H9 (cell line): Measurements from ENCODE around the gene PPM1M. TPM values are rescaled to one million over a fixed set of nuclear protein-coding genes. Genes with fewer than 3 reads are reported as not detected.

Experiments
- DNase-seq: peaks from one replicate; pipeline ENCODE4 v3.0.0-alpha.2; 2017
- H2AFZ ChIP-seq: one replicate; pipeline ENCODE4 v1.6.1; 2013; ENCODE audit warnings: mild to moderate bottlenecking, low read length, control low read depth, moderate library complexity
- H2AK5ac ChIP-seq: 2 replicates; pipeline ENCODE4 v1.6.1; 2013; ENCODE audit warnings: low read length, control low read depth, mixed read lengths; ENCODE audit not compliant: insufficient read length
- H2BK120ac ChIP-seq: one replicate; pipeline ENCODE4 v1.6.1; 2013; ENCODE audit warnings: low read depth, mild to moderate bottlenecking, low read length, control low read depth, inconsistent platforms; ENCODE audit not compliant: poor library complexity, severe bottlenecking
- H2BK12ac ChIP-seq: 2 replicates; pipeline ENCODE4 v1.6.1; 2013; ENCODE audit warnings: low read length, control low read depth, mixed read lengths, low read depth; ENCODE audit not compliant: insufficient read length
- H2BK15ac ChIP-seq: 2 replicates; pipeline ENCODE4 v1.6.1; 2013; ENCODE audit warnings: low read depth, low read length, control low read depth
- H2BK20ac ChIP-seq: one replicate; pipeline ENCODE4 v1.6.1; 2013; ENCODE audit warnings: low read depth, mild to moderate bottlenecking, low read length, control low read depth, inconsistent platforms; ENCODE audit not compliant: poor library complexity, severe bottlenecking
- H2BK5ac ChIP-seq: 2 replicates; pipeline ENCODE4 v1.6.1; 2013; ENCODE audit warnings: low read length, control low read depth, mixed read lengths; ENCODE audit not compliant: insufficient read length
- H3K14ac ChIP-seq: 2 replicates; pipeline ENCODE4 v1.6.1; 2013; ENCODE audit warnings: low read length, control low read depth; ENCODE audit not compliant: insufficient read depth
- H3K18ac ChIP-seq: 2 replicates; pipeline ENCODE4 v1.6.1; 2013; ENCODE audit warnings: low read depth, mild to moderate bottlenecking, mixed read lengths, low read length, control low read depth; ENCODE audit not compliant: insufficient read length
- H3K23ac ChIP-seq: 2 replicates; pipeline ENCODE4 v1.6.1; 2013; ENCODE audit warnings: low read length, control low read depth, mixed read lengths, low read depth; ENCODE audit not compliant: insufficient read length
- H3K23me2 ChIP-seq: 2 replicates; pipeline ENCODE4 v1.6.1; 2013; ENCODE audit warnings: low read depth, mild to moderate bottlenecking, mixed read lengths, low read length, control low read depth; ENCODE audit not compliant: insufficient read length, poor library complexity, severe bottlenecking
- H3K27ac ChIP-seq: 2 replicates; pipeline ENCODE4 v1.5.1; 2013; ENCODE audit warnings: low read length, control low read depth, mixed read lengths, low read depth; ENCODE audit not compliant: insufficient read length
- H3K27me3 ChIP-seq: 2 replicates; pipeline ENCODE4 v1.6.1; 2013; ENCODE audit warnings: low read length, control low read depth, inconsistent platforms; ENCODE audit not compliant: insufficient read depth
- H3K4ac ChIP-seq: 2 replicates; pipeline ENCODE4 v1.6.1; 2013; ENCODE audit warnings: low read depth, mild to moderate bottlenecking, control low read depth, inconsistent platforms, low read length, moderate library complexity
- H3K4me1 ChIP-seq: 2 replicates; pipeline ENCODE4 v1.6.1; 2013; ENCODE audit warnings: low read length, control low read depth, inconsistent platforms; ENCODE audit not compliant: insufficient read depth
- H3K4me2 ChIP-seq: 2 replicates; pipeline ENCODE4 v1.6.1; 2013; ENCODE audit warnings: low read length, control low read depth, mixed read lengths; ENCODE audit not compliant: insufficient read length, insufficient read depth
- H3K56ac ChIP-seq: 2 replicates; pipeline ENCODE4 v1.6.1; 2013; ENCODE audit warnings: low read depth, mild to moderate bottlenecking, mixed read lengths, low read length, control low read depth; ENCODE audit not compliant: insufficient read length
- H3K79me1 ChIP-seq: 2 replicates; pipeline ENCODE4 v1.6.1; 2013; ENCODE audit warnings: low read depth, mild to moderate bottlenecking, moderate library complexity, low read length, control low read depth, inconsistent platforms; ENCODE audit not compliant: insufficient read depth, poor library complexity, severe bottlenecking
- H3K79me2 ChIP-seq: 2 replicates; pipeline ENCODE4 v1.6.1; 2013; ENCODE audit warnings: low read length, control low read depth, inconsistent platforms; ENCODE audit not compliant: insufficient read depth
- H3K9ac ChIP-seq: 2 replicates; pipeline ENCODE4 v1.6.1; 2013; ENCODE audit warnings: low read length, control low read depth, mixed read lengths; ENCODE audit not compliant: insufficient read length; ENCODE audit errors: extremely low read depth
- H3K9me3 ChIP-seq: one replicate; pipeline ENCODE4 v1.6.1; 2013; ENCODE audit warnings: low read depth, low read length, inconsistent platforms; ENCODE audit not compliant: control insufficient read depth
- H3T11ph ChIP-seq: one replicate; pipeline ENCODE4 v1.6.1; 2013; ENCODE audit warnings: mild to moderate bottlenecking, low read length, control low read depth, inconsistent platforms
- H4K20me1 ChIP-seq: one replicate; pipeline ENCODE4 v1.6.1; 2013; ENCODE audit not compliant: control insufficient read depth, insufficient read length, insufficient read depth
- H4K5ac ChIP-seq: 2 replicates; pipeline ENCODE4 v1.6.1; 2013; ENCODE audit warnings: low read depth, mild to moderate bottlenecking, mixed read lengths, low read length, control low read depth; ENCODE audit not compliant: insufficient read length
- H4K8ac ChIP-seq: replicated peaks from 2 replicates; pipeline ENCODE4 v1.6.1; 2013; ENCODE audit warnings: low read length, control low read depth, mixed read lengths, low read depth; ENCODE audit not compliant: insufficient read length
- H4K91ac ChIP-seq: 2 replicates; pipeline ENCODE4 v1.6.1; 2013; ENCODE audit warnings: low read depth, mild to moderate bottlenecking, moderate library complexity, mixed read lengths, low read length, control low read depth; ENCODE audit not compliant: insufficient read length
- H3K27ac Mint-ChIP-seq, 3 experiments: 2 replicates in 2 of 3; 3 replicates in 1 of 3; pipeline ENCODE4 v1.8.0; 2020 to 2021; ENCODE audit warnings: mixed read lengths in 3 of 3, mild to moderate bottlenecking in 1 of 3, moderate library complexity in 1 of 3
- H3K27me3 Mint-ChIP-seq: 2 replicates; pipeline ENCODE4 v1.8.0; 2021; ENCODE audit warnings: low read depth, mild to moderate bottlenecking, moderate library complexity, mixed read lengths
- H3K36me3 Mint-ChIP-seq, 3 experiments: 2 replicates in 2 of 3; 3 replicates in 1 of 3; pipeline ENCODE4 v1.8.0; 2020 to 2021; ENCODE audit warnings: low read depth in 3 of 3, mixed read lengths in 3 of 3; ENCODE audit not compliant: insufficient read depth in 1 of 3
- H3K4me1 Mint-ChIP-seq, 2 experiments: 2 replicates each; pipeline ENCODE4 v1.8.0; 2020; ENCODE audit warnings: mixed read lengths in 2 of 2
- H3K4me3 Mint-ChIP-seq, 2 experiments: 2 replicates in 1 of 2; 3 replicates in 1 of 2; pipeline ENCODE4 v1.8.0; 2020 to 2021; ENCODE audit warnings: mild to moderate bottlenecking in 2 of 2, mixed read lengths in 2 of 2, moderate library complexity in 1 of 2
- H3K9me3 Mint-ChIP-seq, 2 experiments: 2 replicates in 1 of 2; 3 replicates in 1 of 2; pipeline ENCODE4 v1.8.0; 2020; ENCODE audit warnings: mild to moderate bottlenecking in 2 of 2, mixed read lengths in 2 of 2, moderate library complexity in 1 of 2
- WGBS: extraction: QIAGEN DNeasy Blood & Tissue Kit; methylation state at CpG from one replicate; pipeline ENCODE4 v1.1.7; 2013; ENCODE audit warnings: missing lambda C conversion rate, low lambda C conversion rate, mixed read lengths; ENCODE audit not compliant: insufficient read length; ENCODE audit errors: extremely low coverage; 5-methylcytosine and 5-hydroxymethylcytosine counted together
- total RNA-seq: library from RNA; stranded (reverse); gene quantifications from 2 replicates; pipeline ENCODE4 v1.2.1, GENCODE V29; 2021
- TF ChIP-seq, protein P1 (sequence below): fragments of 200-600 bp; sonication (generic); conservative IDR thresholded peaks from 3 replicates; pipeline ENCODE4 v1.8.0; 2021; ENCODE audit warnings: antibody characterized with exemption, mild to moderate bottlenecking

Gene PPM1M
- total RNA-seq, 1 experiment from 2014 or later, result 7.4 TPM

GRCh38 chr3:52289747-52290595, 44.4 kb downstream of the PPM1M start:
- no peak overlapping the region for H2BK20ac ChIP-seq
- H4K20me1 ChIP-seq, result no peaks in the 10 kb centered on the region
- H2BK120ac ChIP-seq, result no peak overlapping the region
- no peak overlapping the region for H3K18ac ChIP-seq
- TF ChIP-seq, protein P1, sequence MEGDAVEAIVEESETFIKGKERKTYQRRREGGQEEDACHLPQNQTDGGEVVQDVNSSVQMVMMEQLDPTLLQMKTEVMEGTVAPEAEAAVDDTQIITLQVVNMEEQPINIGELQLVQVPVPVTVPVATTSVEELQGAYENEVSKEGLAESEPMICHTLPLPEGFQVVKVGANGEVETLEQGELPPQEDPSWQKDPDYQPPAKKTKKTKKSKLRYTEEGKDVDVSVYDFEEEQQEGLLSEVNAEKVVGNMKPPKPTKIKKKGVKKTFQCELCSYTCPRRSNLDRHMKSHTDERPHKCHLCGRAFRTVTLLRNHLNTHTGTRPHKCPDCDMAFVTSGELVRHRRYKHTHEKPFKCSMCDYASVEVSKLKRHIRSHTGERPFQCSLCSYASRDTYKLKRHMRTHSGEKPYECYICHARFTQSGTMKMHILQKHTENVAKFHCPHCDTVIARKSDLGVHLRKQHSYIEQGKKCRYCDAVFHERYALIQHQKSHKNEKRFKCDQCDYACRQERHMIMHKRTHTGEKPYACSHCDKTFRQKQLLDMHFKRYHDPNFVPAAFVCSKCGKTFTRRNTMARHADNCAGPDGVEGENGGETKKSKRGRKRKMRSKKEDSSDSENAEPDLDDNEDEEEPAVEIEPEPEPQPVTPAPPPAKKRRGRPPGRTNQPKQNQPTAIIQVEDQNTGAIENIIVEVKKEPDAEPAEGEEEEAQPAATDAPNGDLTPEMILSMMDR, result peak; percentile 32; the same call in 2 of the 3 replicates
- H4K8ac ChIP-seq, result no peak overlapping the region
- no peak overlapping the region for H2BK15ac ChIP-seq
- peaks cover 3% of the 10 kb centered on the region for H3K23me2 ChIP-seq
- DNase-seq, result no peak
- H2AFZ ChIP-seq, result no peak overlapping the region
- H3K4me2 ChIP-seq, result no peak overlapping the region
- H3K27ac ChIP-seq, result no peak overlapping the region
- H3K79me2 ChIP-seq, result no peaks in the 10 kb centered on the region
- H2BK12ac ChIP-seq, result no peak overlapping the region
- no peak overlapping the region for H2AK5ac ChIP-seq
- no peak overlapping the region; a peak in 1 of 5 replicates for H3K4me3 Mint-ChIP-seq
- no peaks in the 10 kb centered on the region for H3K9me3 Mint-ChIP-seq
- H3K9ac ChIP-seq, result no peak overlapping the region
- H3K56ac ChIP-seq, result no peak overlapping the region
- no peaks in the 10 kb centered on the region for H3K9me3 ChIP-seq
- no peak overlapping the region for H3K4ac ChIP-seq
- no CpG with 5 or more reads among the region's 15 CpGs for WGBS
- H3K23ac ChIP-seq, result no peak overlapping the region
- H4K5ac ChIP-seq, result no peak overlapping the region
- H3K27me3 Mint-ChIP-seq, result no peaks in the 10 kb centered on the region
- H3T11ph ChIP-seq, result no peak overlapping the region
- no peaks in the 10 kb centered on the region; a peak in 3 of 7 replicates for H3K36me3 Mint-ChIP-seq
- no peak overlapping the region for H2BK5ac ChIP-seq
- no peaks in the 10 kb centered on the region for H3K27me3 ChIP-seq
- H4K91ac ChIP-seq, result no peak overlapping the region
- H3K79me1 ChIP-seq, result no peaks in the 10 kb centered on the region
- peaks cover 8 to 10% of the 10 kb centered on the region in 2 experiments for H3K4me1 Mint-ChIP-seq
- H3K14ac ChIP-seq, result no peak overlapping the region
- no peaks in the 10 kb centered on the region for H3K4me1 ChIP-seq
- no peak overlapping the region; a peak in 1 of 7 replicates for H3K27ac Mint-ChIP-seq
